Measurements from ENCODE around the gene PHC2. TPM values are rescaled to one million over a fixed set of nuclear protein-coding genes. Genes with fewer than 3 reads are reported as not detected.

The PHC2 gene
- total and polyA plus RNA-seq, 9 of the 15 experiments (the other 6 are each of a cell fraction or from before 2014, with no cell fraction given), result 3.1 to 67.6 (median 34.6) TPM

- peak; percentile 83 to 95 (median 90) for TF ChIP-seq CTCF (IDR thresholded peaks at IDR 0.05 in 2 of 3, conservative IDR thresholded peaks at IDR 0.05 in 1 of 3; ENCODE audit: insufficient read depth in 2 of 3, low read depth in 1 of 3, low read length in 3 of 3)
- TF ChIP-seq SAFB (IDR thresholded peaks at IDR 0.05; ENCODE audit: borderline replicate concordance, low read depth, low read length), result no peak
- no peak for TF ChIP-seq ATF4 (CRISPR knock-in tag; IDR thresholded peaks at IDR 0.05)
Measured at GRCh38 chr1:33470495-33471012, 39.7 kb upstream of the PHC2 start (continued).

DNA sequence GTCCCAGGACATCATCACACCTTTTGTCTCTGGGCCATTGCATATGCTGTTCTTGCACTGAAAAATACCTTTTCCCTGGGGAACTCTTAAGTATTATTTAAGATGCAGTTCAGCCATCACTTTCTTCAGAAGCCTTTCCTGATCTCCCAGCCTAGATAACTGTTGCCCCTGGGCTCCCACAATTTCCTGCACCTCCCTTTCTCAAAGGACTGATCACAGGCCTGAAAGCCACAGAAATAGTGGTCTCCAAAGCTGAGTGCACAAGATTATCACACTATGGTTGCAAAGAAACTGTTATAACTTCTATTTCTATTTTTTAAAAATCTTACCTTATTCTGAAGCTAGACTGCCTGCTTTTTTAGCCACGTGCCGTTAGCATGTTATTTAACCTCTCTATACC, 38.8 kb upstream of the PHC2 start:
- Histone ChIP-seq H3K79me2 (ENCODE audit: control insufficient read depth, insufficient read depth, low read length) (peaks cover 4% of the 10 kb centered on the region; the same call in 1 of the 3 replicates), H3K4me3 (no peak overlapping the region), H3K27me3 (ENCODE audit: control insufficient read depth in 2 of 2, insufficient read depth in 2 of 2, low read length in 2 of 2) (peaks cover 4 to 25% of the 10 kb centered on the region in 2 experiments; a peak in 3 of 5 replicates), H3K4me2 (ENCODE audit: insufficient read depth, low read length) (no peak overlapping the region), H3K36me3 (ENCODE audit: control insufficient read depth, insufficient read depth, low read length) (no peaks in the 10 kb centered on the region), H3K27ac (ENCODE audit: extremely low read depth, low read depth, low read length) (no peak overlapping the region), H3K9ac (ENCODE audit: insufficient read depth in 1 of 2, low read depth in 2 of 2, low read length in 2 of 2) (no peak overlapping the region), H3K9me3 (replicated peaks; ENCODE audit: control insufficient read depth, insufficient read depth, low read depth, low read length) (no peaks in the 10 kb centered on the region), H3K4me1 (replicated peaks in 1 of 2; ENCODE audit: control insufficient read depth in 2 of 2, insufficient read depth in 2 of 2, low read length in 2 of 2) (peaks cover 3 to 5% of the 10 kb centered on the region in 2 experiments; a peak in 3 of 5 replicates), H2AFZ (ENCODE audit: low read depth, low read length) (no peak overlapping the region), H3K9me1 (ENCODE audit: control insufficient read depth, insufficient read depth, low read length) (no peaks in the 10 kb centered on the region), H4K20me1 (replicated peaks; ENCODE audit: control insufficient read depth, insufficient read depth, low read length) (no peaks in the 10 kb centered on the region)
- 44% methylated on average over 2 of the region's 2 CpGs for WGBS (ENCODE audit: insufficient coverage, low coverage, missing lambda C conversion rate)
- FAIRE-seq, result no peak
- CTCF ChIA-PET (ENCODE audit: low intra/inter-chr PET ratio), result interaction anchor here (2.0 to 2.3 kb wide), 2 partner anchors 174 to 375 kb away, joined by 7 to 15 read pairs; no protein-coding TSS in a partner anchor
- intact Hi-C loops (cut with micrococcal nuclease) (loop anchor here (1.0 to 10.0 kb wide), 5 partner anchors 97 to 335 kb away; no protein-coding TSS in a partner anchor), in situ Hi-C loops (cut with MboI) (no loop called here)
- BruUV-seq (replicated peaks), result no TSS peak
- no peak for DNase-seq (ENCODE audit: extremely low read depth in 1 of 4, low spot score in 3 of 4)
- POLR2A ChIA-PET, result interaction anchor here (0.9 kb wide), 1 partner anchor 41 kb away, joined by 3 read pairs; no protein-coding TSS in a partner anchor
- no peak for ATAC-seq
- TF ChIP-seq GTF2F1 (IDR thresholded peaks at IDR 0.05; ENCODE audit: low read depth, low read length) (no peak), SAP30 (IDR thresholded peaks at IDR 0.05; ENCODE audit: borderline replicate concordance, insufficient read depth, low read depth, low read length, poor library complexity, severe bottlenecking) (no peak), KDM5B (IDR thresholded peaks at IDR 0.05; ENCODE audit: insufficient replicate concordance, low read depth, low read length) (no peak), POLR2G (IDR thresholded peaks at IDR 0.05; ENCODE audit: low read depth, low read length) (no peak), TCF3 (CRISPR knock-in tag; IDR thresholded peaks at IDR 0.05) (no peak), ETS2 (tag; IDR thresholded peaks at IDR 0.05; ENCODE audit: borderline replicate concordance, poor library complexity, severe bottlenecking) (no peak), ZNF280B (CRISPR knock-in tag; IDR thresholded peaks at IDR 0.05) (no peak), ESRRB (CRISPR knock-in tag; IDR thresholded peaks at IDR 0.05; ENCODE audit: borderline replicate concordance) (no peak), STAT5A (IDR thresholded peaks at IDR 0.05; ENCODE audit: borderline replicate concordance, low read length) (no peak), CXXC5 (CRISPR knock-in tag; IDR thresholded peaks at IDR 0.05) (no peak), EZH2 (IDR thresholded peaks at IDR 0.05; ENCODE audit: borderline replicate concordance, low read depth, low read length) (no peak)

Data from K562 (cell line).